Ovary (tissue), 9 donors: ENCODE data around the gene EVI5. TPM values are rescaled to one million over a fixed set of nuclear protein-coding genes. Genes with fewer than 3 reads are reported as not detected.
"Not testable (repeated sequence)": the region's sequence is repeated elsewhere in the genome, so short reads cannot be mapped to it uniquely, and the experiment has no call there.

Source experiments
- DNase-seq, 5 donors: peaks; one replicate each; pipeline ENCODE4 v3.0.0-alpha.2; 2019 to 2020
- H3K27ac ChIP-seq, 2 donors: fragments of 200-600 bp; one replicate each; pipeline versions ENCODE4 v1.5.1 to v1.8.0; 2019 to 2022
- H3K27me3 ChIP-seq: fragments of 200-600 bp; one replicate; pipeline ENCODE4 v1.8.0; 2022
- H3K36me3 ChIP-seq: fragments of 200-600 bp; sonication (generic); one replicate; pipeline ENCODE4 v1.5.1; 2019
- H3K4me1 ChIP-seq: one replicate; pipeline ENCODE4 v1.8.1; 2013; ENCODE audit warnings: mild to moderate bottlenecking, moderate library complexity; ENCODE audit not compliant: insufficient read depth
- H3K4me3 ChIP-seq: fragments of 200-600 bp; sonication (generic); one replicate; pipeline ENCODE4 v1.5.1; 2017
- H3K9me3 ChIP-seq, 2 donors: fragments of 200-600 bp in 1 of 2; sonication (generic) in 1 of 2; one replicate each; pipeline versions ENCODE4 v1.5.1 to v1.8.1; 2013 to 2019; ENCODE audit warnings: mild to moderate bottlenecking in 1 of 2, moderate library complexity in 1 of 2
- CTCF ChIP-seq, 3 donors: fragments of 450-650 bp in 2 of 3; fragments of 200-600 bp in 1 of 3; IDR thresholded peaks; one replicate each; pipeline versions ENCODE4 v1.5.1 to v1.8.0; 2016 to 2022; ENCODE audit warnings: antibody characterized with exemption in 3 of 3, mild to moderate bottlenecking in 1 of 3
- EP300 ChIP-seq: sonication (generic); formaldehyde crosslinking; IDR thresholded peaks from one replicate; pipeline ENCODE4 v1.6.1; 2017; ENCODE audit warnings: antibody characterized with exemption
- POLR2A ChIP-seq: fragments of 450-650 bp; IDR thresholded peaks from one replicate; pipeline ENCODE4 v1.6.1; 2017; ENCODE audit warnings: antibody characterized with exemption, mild to moderate bottlenecking, moderate library complexity
- WGBS, 3 donors: extraction: QIAGEN DNeasy Blood & Tissue Kit in 1 of 3; methylation state at CpG; one replicate each; pipeline versions ENCODE4 v1.1.5 to v1.1.7; 2013 to 2017; 5-methylcytosine and 5-hydroxymethylcytosine counted together
- intact Hi-C, 4 donors: fragments of 100-400 bp; cut with DNase I; formaldehyde crosslinking; loops; one replicate each; pipeline versions ENCODE4 v1.11.0 to v1.15.1; 2022 to 2023
- polyA plus RNA-seq, 2 donors: library from polyadenylated mRNA; stranded (reverse); fragments of 200-250 nt in 1 of 2; fragments of 350-450 nt in 1 of 2; fragmentation: Illumina TruSeq in 1 of 2; extraction: RNeasy Lipid Tissue Mini Kit (QIAGEN cat#74804) in 1 of 2; gene quantifications; one replicate each; pipeline ENCODE4 v1.2.3, GENCODE V29; 2013 to 2014
- total RNA-seq, 7 donors: library from RNA; depleted of rRNA in 2 of 7; stranded (reverse); fragments of >200 nt in 2 of 7; fragmentation: NEBNext Ultra II Directional in 3 of 7; extraction: Animal tissue kit (Norgen Biotek cat#: 25700) in 3 of 7; gene quantifications; one replicate each; pipeline versions ENCODE4 v1.1.0 to v1.2.4, GENCODE V29; 2016 to 2023
- donor health status: DM: no; HTN: no; CAD: no; lungs with moderate emphysema.
- donor health status: DM: no; HTN: no; CAD: no.
- donor health status: Bipolar disorder and iron deficiency.
- donor health status: DM: yes; HTN: yes; CAD: no.
- donor health status: DM: no; HTN: no; CAD: no.
- donor health status: DM: yes; HTN: yes; CAD: no.

EVI5 gene
- total and polyA plus RNA-seq, 9 donors: 4.4 to 36.7 (median 23.7) TPM

GRCh38 chr1:92638498-92638897, 146.4 kb downstream of the EVI5 start:
- no peaks in the 10 kb centered on the region for H3K27me3 ChIP-seq
- intact Hi-C loops: no loop called here
- H3K36me3 ChIP-seq: no peaks in the 10 kb centered on the region
- DNase-seq: no peak
- no peak for TF ChIP-seq POLR2A
- TF ChIP-seq CTCF (IDR thresholded peaks at IDR 0.05): no peak
- no peak for TF ChIP-seq EP300
- no peaks in the 10 kb centered on the region for H3K4me1 ChIP-seq
- H3K9me3 ChIP-seq: no peaks in the 10 kb centered on the region
- H3K27ac ChIP-seq: no peak overlapping the region
- H3K4me3 ChIP-seq: no peak overlapping the region

- H3K36me3 ChIP-seq, H3K9me3 ChIP-seq, DNase-seq, H3K4me1 ChIP-seq, H3K27me3 ChIP-seq, H3K4me3 ChIP-seq, intact Hi-C loops, H3K27ac ChIP-seq: not testable (repeated sequence)
- WGBS, 3 donors: 95 to 97% (median 96%) methylated on average over 16 of the region's 16 CpGs
Measured at GRCh38 chr1:92635203-92635602, 149.7 kb downstream of the EVI5 start.

GRCh38 chr1:92623187-92623778, 161.6 kb downstream of the EVI5 start:
- DNase-seq: no peak
- H3K4me3 ChIP-seq: no peak overlapping the region
- WGBS, 3 donors: 84 to 86% (median 84%) methylated on average over 3 of the region's 3 CpGs
- H3K9me3 ChIP-seq: no peaks in the 10 kb centered on the region
- no peaks in the 10 kb centered on the region for H3K4me1 ChIP-seq
- no peaks in the 10 kb centered on the region for H3K36me3 ChIP-seq
- TF ChIP-seq CTCF (IDR thresholded peaks at IDR 0.05) (no peak), POLR2A (no peak), EP300 (no peak)
- intact Hi-C loops: no loop called here
- H3K27ac ChIP-seq: no peak overlapping the region
- no peaks in the 10 kb centered on the region for H3K27me3 ChIP-seq

- no peak overlapping the region for H3K27ac ChIP-seq
- no peaks in the 10 kb centered on the region for H3K9me3 ChIP-seq
- H3K4me1 ChIP-seq: no peaks in the 10 kb centered on the region
- H3K27me3 ChIP-seq: no peaks in the 10 kb centered on the region
- DNase-seq: no peak
- H3K4me3 ChIP-seq: no peak overlapping the region
- TF ChIP-seq EP300 (no peak), CTCF (IDR thresholded peaks at IDR 0.05) (no peak), POLR2A (no peak)
- H3K36me3 ChIP-seq: no peaks in the 10 kb centered on the region
- 89 to 94% (median 90%) methylated on average over 13 of the region's 13 CpGs for WGBS, 3 donors
- intact Hi-C loops: no loop called here
Measured at GRCh38 chr1:92619466-92620189, 165.3 kb downstream of the EVI5 start.

GRCh38 chr1:92601044-92601443, 183.9 kb downstream of the EVI5 start:
- 86 to 96% (median 93%) methylated on average over 2 of the region's 2 CpGs for WGBS, 3 donors
- TF ChIP-seq CTCF (IDR thresholded peaks at IDR 0.05): no peak
- TF ChIP-seq POLR2A: no peak
- TF ChIP-seq EP300: no peak

More at GRCh38 chr1:92601044-92601443, 183.9 kb downstream of the EVI5 start:
- Histone ChIP-seq H3K4me3 (no peak overlapping the region), H3K27ac (no peak overlapping the region), H3K36me3 (no peaks in the 10 kb centered on the region), H3K4me1 (no peaks in the 10 kb centered on the region), H3K9me3 (no peaks in the 10 kb centered on the region), H3K27me3 (no peaks in the 10 kb centered on the region)
- DNase-seq: no peak
- intact Hi-C loops: no loop called here
